NCI-H82 (cell line): Measurements from ENCODE around the gene MT1E.
"Not testable (repeated sequence)": the region's sequence is repeated elsewhere in the genome, so short reads cannot be mapped to it uniquely, and the experiment has no call there.

ENCODE experiments used
- DNase-seq: peaks from one replicate; lab custom pipeline; 2025; lab: John Stamatoyannopoulos, UW

The MT1E gene

GRCh38 chr16:56607109-56607618 is 18.4 kb upstream of the MT1E start:
- no peak for DNase-seq

GRCh38 chr16:56607675-56608042 is 17.9 kb upstream of the MT1E start:
- no peak for DNase-seq

- peak; percentile 93 for DNase-seq
These were observed 17.3 kb upstream of the MT1E start, which contains the start of gene MT2A for GRCh38 chr16:56608043-56608875. MT2A (plus strand) TSS chr16:56608584; CDS start chr16:56608656, 72 bp downstream.

- peak; percentile 13 for DNase-seq
These were observed 16.6 kb upstream of the MT1E start for GRCh38 chr16:56608876-56609462.

GRCh38 chr16:56609463-56609921 is 16.1 kb upstream of the MT1E start:
- peak; percentile 27 for DNase-seq

- DNase-seq: no peak
These were observed 15.5 kb upstream of the MT1E start for GRCh38 chr16:56610017-56610608.

- no peak for DNase-seq
These were observed 14.9 kb upstream of the MT1E start for GRCh38 chr16:56610609-56611111.

- DNase-seq: no peak
These were observed 14.2 kb upstream of the MT1E start for GRCh38 chr16:56611281-56611833.

- DNase-seq: no peak
These were observed 11.9 kb upstream of the MT1E start for GRCh38 chr16:56613706-56614105.

- DNase-seq: no peak
These were observed 11.0 kb upstream of the MT1E start for GRCh38 chr16:56614549-56614991.

- no peak for DNase-seq
These were observed 10.2 kb upstream of the MT1E start for GRCh38 chr16:56615353-56615752.

GRCh38 chr16:56616608-56617211 is 8.9 kb upstream of the MT1E start:
- no peak for DNase-seq

GRCh38 chr16:56617212-56618085 is 8.1 kb upstream of the MT1E start:
- no peak for DNase-seq

- no peak for DNase-seq
These were observed 7.4 kb upstream of the MT1E start for GRCh38 chr16:56618138-56618537.

- DNase-seq: no peak
These were observed 5.2 kb upstream of the MT1E start for GRCh38 chr16:56620339-56620897.

GRCh38 chr16:56621665-56622445 is 3.7 kb upstream of the MT1E start:
- not testable (repeated sequence) for DNase-seq

- DNase-seq: not testable (repeated sequence)
These were observed 2.4 kb upstream of the MT1E start for GRCh38 chr16:56623184-56623583.

GRCh38 chr16:56623637-56624036 is 1.9 kb upstream of the MT1E start:
- no peak for DNase-seq

GRCh38 chr16:56625943-56626654 is 518 bp downstream of the MT1E start:
- no peak for DNase-seq
